ENCODE results near the gene ZP3. TPM values are rescaled to one million over a fixed set of nuclear protein-coding genes. Genes with fewer than 3 reads are reported as not detected.
"Not testable (repeated sequence)": the region's sequence is repeated elsewhere in the genome, so short reads cannot be mapped to it uniquely, and the experiment has no call there.

Gene ZP3
- total RNA-seq, 1 donor from 2014 or later, result not detected

GRCh38 chr7:76471556-76472221 is 46.9 kb downstream of the ZP3 start:
- intact Hi-C loops (cut with DNase I); DNase-seq; ATAC-seq (ENCODE audit: poor library complexity): not testable (repeated sequence)

GRCh38 chr7:76473097-76473496 is 48.3 kb downstream of the ZP3 start:
- intact Hi-C loops (cut with DNase I); DNase-seq; ATAC-seq (ENCODE audit: poor library complexity): not testable (repeated sequence)

GRCh38 chr7:76476280-76476679 is 51.5 kb downstream of the ZP3 start:
- intact Hi-C loops (cut with DNase I); ATAC-seq (ENCODE audit: poor library complexity); DNase-seq: not testable (repeated sequence)

GRCh38 chr7:76476742-76477474 is 52.2 kb downstream of the ZP3 start:
- DNase-seq; intact Hi-C loops (cut with DNase I); ATAC-seq (ENCODE audit: poor library complexity): not testable (repeated sequence)

GRCh38 chr7:76479628-76480027 is 54.9 kb downstream of the ZP3 start:
- intact Hi-C loops (cut with DNase I), result not testable (repeated sequence)

GRCh38 chr7:76480403-76481253 is 55.9 kb downstream of the ZP3 start:
- ATAC-seq (ENCODE audit: poor library complexity); intact Hi-C loops (cut with DNase I); DNase-seq: not testable (repeated sequence)

More at GRCh38 chr7:76479628-76480027, 54.9 kb downstream of the ZP3 start:
- ATAC-seq (ENCODE audit: poor library complexity); DNase-seq: not testable (repeated sequence)

GRCh38 chr7:76482660-76483059 is 57.9 kb downstream of the ZP3 start:
- ATAC-seq (ENCODE audit: poor library complexity); intact Hi-C loops (cut with DNase I): not testable (repeated sequence)

GRCh38 chr7:76483081-76483480 is 58.3 kb downstream of the ZP3 start:
- ATAC-seq (ENCODE audit: poor library complexity); intact Hi-C loops (cut with DNase I); DNase-seq: not testable (repeated sequence)

More at GRCh38 chr7:76482660-76483059, 57.9 kb downstream of the ZP3 start:
- not testable (repeated sequence) for DNase-seq

GRCh38 chr7:76484456-76484855 is 59.7 kb downstream of the ZP3 start:
- DNase-seq; intact Hi-C loops (cut with DNase I); ATAC-seq (ENCODE audit: poor library complexity): not testable (repeated sequence)

- peak; percentile 79 for ATAC-seq (ENCODE audit: poor library complexity)
- intact Hi-C loops (cut with DNase I); DNase-seq: not testable (repeated sequence)
These were observed 61.3 kb downstream of the ZP3 start for GRCh38 chr7:76485822-76486610.

GRCh38 chr7:76486618-76487017 is 61.9 kb downstream of the ZP3 start:
- intact Hi-C loops (cut with DNase I), result not testable (repeated sequence)
- ATAC-seq (ENCODE audit: poor library complexity) (peak; percentile 44), DNase-seq (peak; percentile 3)

GRCh38 chr7:76487969-76488368 is 63.2 kb downstream of the ZP3 start:
- intact Hi-C loops (cut with DNase I); ATAC-seq (ENCODE audit: poor library complexity): not testable (repeated sequence)
- DNase-seq, result peak; percentile 44

Other genes with a start within 250 kb of the ZP3 start
- gene SRRM3, start 223.1 kb upstream of the ZP3 start, total RNA-seq, result 16.3 TPM
- 2,459 TPM for gene HSPB1, start 122.3 kb upstream of the ZP3 start, total RNA-seq
- 219 TPM for gene YWHAG, start 66.0 kb upstream of the ZP3 start, total RNA-seq
- gene SSC4D, start 15.3 kb upstream of the ZP3 start, total RNA-seq, result 0.97 TPM
- 5.5 TPM for gene DTX2, start 36.8 kb downstream of the ZP3 start, total RNA-seq
- 0.22 TPM for gene UPK3B, start 85.6 kb downstream of the ZP3 start, total RNA-seq
- gene SPDYE16, start 118.3 kb downstream of the ZP3 start, total RNA-seq, result not detected
- gene POMZP3, start 202.3 kb downstream of the ZP3 start, total RNA-seq, result 7.2 TPM

All from Right ventricle myocardium superior (tissue), 1 donor.